GM21717 (cell line): Measurements from ENCODE around the gene NCKAP1.
"Not testable (repeated sequence)": the region's sequence is repeated elsewhere in the genome, so short reads cannot be mapped to it uniquely, and the experiment has no call there.

Source experiments
- ATAC-seq: cut with Tn5 transposase; IDR thresholded peaks from one replicate; pipeline ENCODE4 v1.9.1; 2021; ENCODE audit warnings: mild to moderate bottlenecking, moderate library complexity; ENCODE audit not compliant: unreplicated experiment

NCKAP1 gene

GRCh38 chr2:182915369-182916326 lies 122.6 kb downstream of the NCKAP1 start:
- ATAC-seq = no peak

GRCh38 chr2:182914852-182915251 lies 123.4 kb downstream of the NCKAP1 start:
- ATAC-seq = no peak

- ATAC-seq = no peak
These were observed 125.2 kb downstream of the NCKAP1 start for GRCh38 chr2:182913064-182913463.

- no peak for ATAC-seq
These were observed 125.7 kb downstream of the NCKAP1 start for GRCh38 chr2:182912518-182912915.

- ATAC-seq = no peak
These were observed 126.3 kb downstream of the NCKAP1 start for GRCh38 chr2:182911813-182912517.

GRCh38 chr2:182910965-182911364 lies 127.3 kb downstream of the NCKAP1 start:
- ATAC-seq = no peak

- no peak for ATAC-seq
These were observed 131.0 kb downstream of the NCKAP1 start for GRCh38 chr2:182907081-182907830.

GRCh38 chr2:182906454-182906853 lies 131.8 kb downstream of the NCKAP1 start:
- ATAC-seq = no peak

GRCh38 chr2:182904844-182905243 lies 133.4 kb downstream of the NCKAP1 start:
- ATAC-seq = no peak

- no peak for ATAC-seq
These were observed 134.7 kb downstream of the NCKAP1 start for GRCh38 chr2:182903566-182903965.

- no peak for ATAC-seq
These were observed 136.5 kb downstream of the NCKAP1 start for GRCh38 chr2:182901748-182902147.

GRCh38 chr2:182898718-182899117 lies 139.5 kb downstream of the NCKAP1 start:
- no peak for ATAC-seq

- ATAC-seq = no peak
These were observed 141.1 kb downstream of the NCKAP1 start for GRCh38 chr2:182897137-182897536.

GRCh38 chr2:182895798-182896197 lies 142.5 kb downstream of the NCKAP1 start:
- ATAC-seq = no peak

- ATAC-seq = no peak
These were observed 143.1 kb downstream of the NCKAP1 start for GRCh38 chr2:182895169-182895568.

- ATAC-seq = no peak
These were observed 144.1 kb downstream of the NCKAP1 start for GRCh38 chr2:182894174-182894573.

GRCh38 chr2:182893666-182894065 lies 144.6 kb downstream of the NCKAP1 start:
- ATAC-seq = no peak

GRCh38 chr2:182893035-182893434 lies 145.2 kb downstream of the NCKAP1 start:
- not testable (repeated sequence) for ATAC-seq

GRCh38 chr2:182891611-182892010 lies 146.6 kb downstream of the NCKAP1 start:
- ATAC-seq = no peak

- no peak for ATAC-seq
These were observed 147.4 kb downstream of the NCKAP1 start for GRCh38 chr2:182890773-182891378.

- no peak for ATAC-seq
These were observed 148.0 kb downstream of the NCKAP1 start for GRCh38 chr2:182890305-182890704.
